Measurements from ENCODE around the gene SLCO2B1. TPM values are rescaled to one million over a fixed set of nuclear protein-coding genes. Genes with fewer than 3 reads are reported as not detected.

The SLCO2B1 gene
- total and polyA plus RNA-seq, 2 of the 8 experiments (the other 6 are each of a cell fraction or from before 2014, with no cell fraction given): 0.03 TPM; not detected in 1

- TF ChIP-seq KDM4A (IDR thresholded peaks at IDR 0.05; ENCODE audit: low read depth, low read length, severe bottlenecking) (no peak), NANOG (IDR thresholded peaks at IDR 0.05; ENCODE audit: insufficient read depth, low read depth, low read length, poor library complexity, severe bottlenecking) (no peak), USF2 (IDR thresholded peaks at IDR 0.05; ENCODE audit: low read length) (no peak), CBX5 (IDR thresholded peaks at IDR 0.05; ENCODE audit: low read depth, low read length) (no peak), SAP30 (IDR thresholded peaks at IDR 0.05; ENCODE audit: insufficient read depth, insufficient replicate concordance, low read length) (no peak), SP2 (IDR thresholded peaks at IDR 0.05; ENCODE audit: low read length) (no peak), CTBP2 (IDR thresholded peaks at IDR 0.05; ENCODE audit: borderline replicate concordance, insufficient read depth, insufficient read length, low read length) (no peak), POLR2A (IDR thresholded peaks at IDR 0.05; ENCODE audit: control extremely low read depth in 1 of 2, low read depth in 2 of 2, low read length in 2 of 2) (no peak), CTCF (IDR thresholded peaks at IDR 0.05; ENCODE audit: control extremely low read depth in 1 of 3, insufficient read depth in 1 of 3, low read depth in 1 of 3, low read length in 3 of 3) (no peak), EGR1 (IDR thresholded peaks at IDR 0.05; ENCODE audit: borderline replicate concordance, low read depth, low read length) (no peak), ATF2 (IDR thresholded peaks at IDR 0.05; ENCODE audit: low read length) (no peak), EP300 (IDR thresholded peaks at IDR 0.05; ENCODE audit: borderline replicate concordance in 1 of 2, low read depth in 2 of 2, low read length in 2 of 2) (no peak)
Measured at GRCh38 chr11:75163921-75164849, 13.3 kb downstream of the SLCO2B1 start (continued).

Measured in H1 (cell line).